Spleen (tissue), 11 donors: ENCODE results near the gene FSTL4. TPM values are rescaled to one million over a fixed set of nuclear protein-coding genes. Genes with fewer than 3 reads are reported as not detected.

Experiments used
- DNase-seq: peaks from one replicate; pipeline ENCODE4 v3.0.0-alpha.2; 2020
- H3K27ac ChIP-seq, 8 donors: fragments of 200-600 bp; sonication (generic) in 7 of 8; 1 replicate in 4 of 8; 2 replicates in 4 of 8; pipeline versions ENCODE4 v1.5.0 to v1.8.0; 2016 to 2021; ENCODE audit warnings: inconsistent platforms in 4 of 8, mild to moderate bottlenecking in 4 of 8, moderate library complexity in 1 of 8
- H3K27me3 ChIP-seq, 7 donors: fragments of 200-600 bp; sonication (generic) in 6 of 7; replicated peaks in 1 of 7; 1 replicate in 4 of 7; 2 replicates in 3 of 7; pipeline versions ENCODE4 v1.5.0 to v1.8.0; 2016 to 2021; ENCODE audit warnings: inconsistent platforms in 3 of 7, mild to moderate bottlenecking in 1 of 7
- H3K36me3 ChIP-seq, 6 donors: fragments of 200-600 bp; sonication (generic) in 5 of 6; 1 replicate in 4 of 6; 2 replicates in 2 of 6; pipeline versions ENCODE4 v1.5.0 to v1.8.0; 2016 to 2021; ENCODE audit warnings: inconsistent platforms in 2 of 6
- H3K4me1 ChIP-seq, 6 donors: fragments of 200-600 bp; sonication (generic) in 5 of 6; 1 replicate in 3 of 6; 2 replicates in 3 of 6; pipeline versions ENCODE4 v1.5.0 to v1.8.0; 2016 to 2021; ENCODE audit warnings: inconsistent platforms in 3 of 6
- H3K4me3 ChIP-seq, 8 donors: fragments of 200-600 bp; sonication (generic) in 7 of 8; 1 replicate in 4 of 8; 2 replicates in 4 of 8; pipeline versions ENCODE4 v1.5.0 to v1.8.0; 2016 to 2021; ENCODE audit warnings: inconsistent platforms in 4 of 8, mild to moderate bottlenecking in 4 of 8, moderate library complexity in 2 of 8
- H3K9me3 ChIP-seq, 8 donors: fragments of 200-600 bp; sonication (generic) in 7 of 8; 1 replicate in 4 of 8; 2 replicates in 4 of 8; pipeline versions ENCODE4 v1.5.0 to v1.8.0; 2016 to 2021; ENCODE audit warnings: inconsistent platforms in 4 of 8
- CTCF ChIP-seq, 11 experiments: fragments of 200-600 bp in 7 of 11; fragments of 450-650 bp in 4 of 11; sonication (generic) in 4 of 11; IDR thresholded peaks in 8 of 11; conservative IDR thresholded peaks in 3 of 11; 1 replicate in 7 of 11; 2 replicates in 4 of 11; pipeline versions ENCODE4 v1.4.0 to v1.8.0; 2016 to 2021; ENCODE audit warnings: antibody characterized with exemption in 11 of 11, inconsistent platforms in 4 of 11, mild to moderate bottlenecking in 1 of 11
- POLR2A ChIP-seq, 3 donors: fragments of 450-650 bp; IDR thresholded peaks; one replicate each; pipeline ENCODE4 v1.5.1; 2017; ENCODE audit warnings: antibody characterized with exemption in 3 of 3, mild to moderate bottlenecking in 1 of 3
- POLR2AphosphoS5 ChIP-seq, 3 donors: sonication (generic); formaldehyde crosslinking; IDR thresholded peaks; one replicate each; pipeline ENCODE4 v1.5.1; 2017; ENCODE audit warnings: antibody characterized with exemption in 3 of 3
- WGBS, 5 donors: extraction: QIAGEN DNeasy Blood & Tissue Kit in 3 of 5; methylation state at CpG; one replicate each; pipeline versions ENCODE4 v1.1.5 to v1.1.7; 2013 to 2018; 5-methylcytosine and 5-hydroxymethylcytosine counted together
- intact Hi-C: fragments of 100-400 bp; cut with DNase I; formaldehyde crosslinking; loops from one replicate; pipeline ENCODE4 v1.15.0; 2023; ENCODE audit warnings: low total_unique reads
- polyA plus RNA-seq, 3 donors: library from polyadenylated mRNA; stranded (reverse); fragments of 200-250 nt; gene quantifications; one replicate each; pipeline ENCODE4 v1.2.1, GENCODE V29; 2013
- total RNA-seq, 7 donors: library from RNA; depleted of rRNA in 3 of 7; stranded (reverse); fragments of >200 nt in 3 of 7; fragmentation: NEBNext Ultra II Directional in 4 of 7; extraction: Animal tissue kit (Norgen Biotek cat#: 25700) in 4 of 7; gene quantifications; one replicate each; pipeline versions ENCODE4 v1.1.0 to v1.2.1, GENCODE V29; 2016 to 2021
- donor health status: healthy with polysubstance abuse.
- donor health status: DM: no; HTN: no; CAD: no; lungs with moderate emphysema.
- donor health status: DM: no; HTN: no; CAD: no.
- donor health status: Bipolar disorder and iron deficiency.
- donor health status: healthy.
- donor health status: DM: no; HTN: no; CAD: no.
- donor health status: DM: yes; HTN: yes; CAD: no.

FSTL4 gene
- total and polyA plus RNA-seq, 10 donors, result under 0.01 to 1.0 (median 0.37) TPM; not detected in 4

GRCh38 chr5:133381571-133382365 is 230.6 kb downstream of the FSTL4 start:
- TF ChIP-seq POLR2A (IDR thresholded peaks at IDR 0.05) (no peak), CTCF (IDR thresholded peaks at IDR 0.05 in 8 of 11, conservative IDR thresholded peaks at IDR 0.05 in 3 of 11) (no peak), POLR2AphosphoS5 (IDR thresholded peaks at IDR 0.05) (no peak)
- no peak for DNase-seq
- WGBS, 5 donors, result 72 to 84% (median 74%) methylated on average over 14 of the region's 14 CpGs

GRCh38 chr5:133381041-133381440 is 231.3 kb downstream of the FSTL4 start:
- H3K4me3 ChIP-seq, result no peak overlapping the region
- 78 to 92% (median 81%) methylated on average over 3 of the region's 3 CpGs for WGBS, 5 donors
- no peaks in the 10 kb centered on the region for H3K36me3 ChIP-seq
- no peak overlapping the region for H3K27ac ChIP-seq
- peaks cover 0 to 25% (median 0%) of the 10 kb centered on the region in 7 donors for H3K27me3 ChIP-seq
- no peak for DNase-seq
- intact Hi-C loops, result no loop called here
- no peaks in the 10 kb centered on the region for H3K4me1 ChIP-seq
- peaks cover 2 to 24% (median 19%) of the 10 kb centered on the region in 8 donors for H3K9me3 ChIP-seq
- TF ChIP-seq CTCF (IDR thresholded peaks at IDR 0.05 in 8 of 11, conservative IDR thresholded peaks at IDR 0.05 in 3 of 11) (no peak), POLR2A (IDR thresholded peaks at IDR 0.05) (no peak), POLR2AphosphoS5 (IDR thresholded peaks at IDR 0.05) (no peak)

More at GRCh38 chr5:133381571-133382365, 230.6 kb downstream of the FSTL4 start:
- H3K4me1 ChIP-seq, result no peaks in the 10 kb centered on the region
- intact Hi-C loops, result no loop called here
- peaks cover 0 to 25% (median 0%) of the 10 kb centered on the region in 7 donors for H3K27me3 ChIP-seq
- peaks cover 2 to 19% (median 15%) of the 10 kb centered on the region in 8 donors for H3K9me3 ChIP-seq
- H3K27ac ChIP-seq, result no peak overlapping the region
- H3K36me3 ChIP-seq, result no peaks in the 10 kb centered on the region
- no peak overlapping the region for H3K4me3 ChIP-seq

- intact Hi-C loops, result no loop called here
- 65 to 90% (median 81%) methylated on average over 3 of the region's 3 CpGs for WGBS, 5 donors
- Histone ChIP-seq H3K27me3 (peaks cover 0 to 29% (median 0%) of the 10 kb centered on the region in 7 donors), H3K27ac (no peak overlapping the region), H3K36me3 (no peaks in the 10 kb centered on the region), H3K4me3 (no peak overlapping the region), H3K4me1 (no peaks in the 10 kb centered on the region), H3K9me3 (peaks cover 2 to 30% (median 19%) of the 10 kb centered on the region in 8 donors)
- TF ChIP-seq CTCF (IDR thresholded peaks at IDR 0.05 in 8 of 11, conservative IDR thresholded peaks at IDR 0.05 in 3 of 11) (no peak), POLR2AphosphoS5 (IDR thresholded peaks at IDR 0.05) (no peak), POLR2A (IDR thresholded peaks at IDR 0.05) (no peak)
- no peak for DNase-seq
Observed at GRCh38 chr5:133377736-133378135, 234.6 kb downstream of the FSTL4 start.

GRCh38 chr5:133376986-133377385 is 235.4 kb downstream of the FSTL4 start:
- intact Hi-C loops, result no loop called here
- no peak for DNase-seq
- H3K27ac ChIP-seq, result no peak overlapping the region
- peaks cover 2 to 30% (median 19%) of the 10 kb centered on the region in 8 donors for H3K9me3 ChIP-seq
- no peaks in the 10 kb centered on the region for H3K36me3 ChIP-seq
- peaks cover 0 to 31% (median 0%) of the 10 kb centered on the region in 7 donors for H3K27me3 ChIP-seq
- no peaks in the 10 kb centered on the region for H3K4me1 ChIP-seq
- H3K4me3 ChIP-seq, result no peak overlapping the region
- TF ChIP-seq POLR2A (IDR thresholded peaks at IDR 0.05), result no peak
- no peak for TF ChIP-seq CTCF (IDR thresholded peaks at IDR 0.05 in 8 of 11, conservative IDR thresholded peaks at IDR 0.05 in 3 of 11)
- no peak for TF ChIP-seq POLR2AphosphoS5 (IDR thresholded peaks at IDR 0.05)
- 79 to 88% (median 82%) methylated on average over 1 of the region's 1 CpG for WGBS, 5 donors
